ENCODE data around the gene IBTK. TPM values are rescaled to one million over a fixed set of nuclear protein-coding genes. Genes with fewer than 3 reads are reported as not detected.
"Not testable (repeated sequence)": the region's sequence is repeated elsewhere in the genome, so short reads cannot be mapped to it uniquely, and the experiment has no call there.

Gene IBTK
- total RNA-seq, 1 experiment from 2014 or later = 36.6 TPM

GRCh38 chr6:82128973-82129372, 118.6 kb downstream of the IBTK start:
- H4K20me1 ChIP-seq (ENCODE audit: insufficient read depth); RAD21 ChIA-PET (ENCODE audit: low non-redundant PET in 1 of 2, low total read pairs in 2 of 2, uncharacterized antibody in 2 of 2, unreplicated experiment in 2 of 2); BruUV-seq (replicated peaks); CTCF ChIA-PET; DNase-seq (ENCODE audit: low read depth, low spot score); H3K4me3 ChIP-seq (replicated peaks in 1 of 2; ENCODE audit: low read depth in 1 of 2, low read length in 2 of 2); H3K36me3 ChIP-seq (ENCODE audit: control insufficient read depth in 1 of 2, insufficient read depth in 2 of 2, low read length in 2 of 2); POLR2A ChIA-PET; H3K9me2 ChIP-seq (ENCODE audit: insufficient read depth); H2AFZ ChIP-seq (ENCODE audit: low read depth, low read length, poor library complexity, severe bottlenecking); H3K9me3 ChIP-seq (ENCODE audit: control insufficient read depth in 1 of 2, insufficient read depth in 1 of 2, low read depth in 1 of 2, low read length in 2 of 2); intact Hi-C loops (cut with micrococcal nuclease); H3K9ac ChIP-seq (ENCODE audit: low read length); ATAC-seq; H3K27me3 ChIP-seq (ENCODE audit: insufficient read depth, low read length); H3K79me2 ChIP-seq (ENCODE audit: insufficient read depth, low read length); H3K27ac ChIP-seq (ENCODE audit: low read depth, low read length); H3K4me1 ChIP-seq (ENCODE audit: control insufficient read depth in 1 of 2, insufficient read depth in 2 of 2, low read length in 2 of 2); H3K4me2 ChIP-seq (ENCODE audit: low read length): not testable (repeated sequence)

DNA sequence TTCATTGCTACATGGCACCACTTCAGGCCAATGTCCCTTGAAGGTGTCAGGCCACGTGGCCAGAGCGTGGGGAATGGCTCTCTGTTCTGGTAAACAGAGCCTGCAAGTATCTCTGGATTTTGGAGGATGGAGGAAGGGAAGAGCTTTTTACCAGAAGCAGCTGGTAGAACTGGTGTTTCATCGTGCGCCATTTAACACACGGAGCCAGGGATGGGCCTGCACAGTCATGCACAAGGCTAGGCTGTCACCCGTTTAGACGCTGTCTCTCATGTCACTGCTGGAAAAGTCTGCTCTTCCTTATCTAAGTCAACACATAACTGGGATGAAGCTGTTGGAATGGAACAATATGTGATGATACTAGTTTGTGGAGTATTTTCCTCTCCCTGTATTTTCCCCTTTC, 123.9 kb downstream of the IBTK start:
- no peak for ATAC-seq
- CTCF ChIA-PET = no interaction called here
- H3K79me2 ChIP-seq (ENCODE audit: insufficient read depth, low read length) = no peaks in the 10 kb centered on the region
- H3K27ac ChIP-seq (ENCODE audit: low read depth, low read length) = no peak overlapping the region
- no peak overlapping the region for H3K4me3 ChIP-seq (replicated peaks in 1 of 2; ENCODE audit: low read depth in 1 of 2, low read length in 2 of 2)
- no peaks in the 10 kb centered on the region for H3K9me3 ChIP-seq (ENCODE audit: control insufficient read depth in 1 of 2, insufficient read depth in 1 of 2, low read depth in 1 of 2, low read length in 2 of 2)
- no peak overlapping the region for H3K9ac ChIP-seq (ENCODE audit: low read length)
- TF ChIP-seq REST (IDR thresholded peaks at IDR 0.05; ENCODE audit: low read depth) (no peak), POLR2AphosphoS5 (IDR thresholded peaks at IDR 0.05; ENCODE audit: low read depth, low read length) (no peak), TCF7L2 (IDR thresholded peaks at IDR 0.05; ENCODE audit: borderline replicate concordance, extremely low read depth, insufficient read depth, insufficient read length) (no peak), CEBPB (IDR thresholded peaks at IDR 0.05; ENCODE audit: low read depth) (no peak), EZH2 (IDR thresholded peaks at IDR 0.05) (no peak), FOSL1 (IDR thresholded peaks at IDR 0.05; ENCODE audit: low read depth) (no peak), JUND (IDR thresholded peaks at IDR 0.05) (no peak), YY1 (IDR thresholded peaks at IDR 0.05; ENCODE audit: extremely low read depth, insufficient replicate concordance, low read depth, low read length) (no peak), EGR1 (IDR thresholded peaks at IDR 0.05; ENCODE audit: low read depth) (no peak), ATF3 (IDR thresholded peaks at IDR 0.05) (no peak), EZH2phosphoT487 (IDR thresholded peaks at IDR 0.05; ENCODE audit: borderline replicate concordance) (no peak)
- TF ChIP-seq, protein P1, sequence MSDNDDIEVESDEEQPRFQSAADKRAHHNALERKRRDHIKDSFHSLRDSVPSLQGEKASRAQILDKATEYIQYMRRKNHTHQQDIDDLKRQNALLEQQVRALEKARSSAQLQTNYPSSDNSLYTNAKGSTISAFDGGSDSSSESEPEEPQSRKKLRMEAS (IDR thresholded peaks at IDR 0.05) = no peak
- no peaks in the 10 kb centered on the region for H4K20me1 ChIP-seq (ENCODE audit: insufficient read depth)
- no peaks in the 10 kb centered on the region for H3K9me2 ChIP-seq (ENCODE audit: insufficient read depth)
- RAD21 ChIA-PET (ENCODE audit: low non-redundant PET in 1 of 2, low total read pairs in 2 of 2, uncharacterized antibody in 2 of 2, unreplicated experiment in 2 of 2) = no interaction called here
- POLR2A ChIA-PET = no interaction called here
- no peaks in the 10 kb centered on the region for H3K4me1 ChIP-seq (ENCODE audit: control insufficient read depth in 1 of 2, insufficient read depth in 2 of 2, low read length in 2 of 2)
- H3K27me3 ChIP-seq (ENCODE audit: insufficient read depth, low read length) = no peaks in the 10 kb centered on the region
- H2AFZ ChIP-seq (ENCODE audit: low read depth, low read length, poor library complexity, severe bottlenecking) = no peak overlapping the region
- no TSS peak for BruUV-seq (replicated peaks)
- no peak overlapping the region for H3K4me2 ChIP-seq (ENCODE audit: low read length)
- intact Hi-C loops (cut with micrococcal nuclease) = no loop called here
- DNase-seq (ENCODE audit: low read depth, low spot score) = no peak
- H3K36me3 ChIP-seq (ENCODE audit: control insufficient read depth in 1 of 2, insufficient read depth in 2 of 2, low read length in 2 of 2) = no peaks in the 10 kb centered on the region

Data from HCT116 (cell line).